CD4-positive, alpha-beta T cell (primary cell): ENCODE measurements around the gene IQCH. TPM values are rescaled to one million over a fixed set of nuclear protein-coding genes. Genes with fewer than 3 reads are reported as not detected.

Source experiments
- ATAC-seq: fragments of 200-7000 bp; cut with Tn5 transposase; one replicate; pipeline ENCODE4 v1.10.0; 2022; ENCODE audit warnings: mild to moderate bottlenecking; ENCODE audit not compliant: poor library complexity
- CTCF ChIA-PET: fragments of 350-600 bp; sonication (Branson Sonifier 250); formaldehyde crosslinking; loops from one replicate; lab custom pipeline; 2021; ENCODE audit warnings: antibody characterized with exemption, inconsistent platforms; lab: Charles Lee
- POLR2A ChIA-PET: fragments of 350-600 bp; sonication (Branson Sonifier 250); formaldehyde crosslinking; loops from one replicate; lab custom pipeline; 2021; ENCODE audit warnings: antibody characterized with exemption, inconsistent platforms; lab: Charles Lee
- DNase-seq, 14 experiments: peaks; one replicate each; pipeline ENCODE4 v3.0.0-alpha.2; 2013 to 2020; ENCODE audit warnings: mixed read lengths in 2 of 14
- H3K27ac ChIP-seq, 2 donors: one replicate each; pipeline versions ENCODE4 v1.5.1 to v1.7.0; 2013; ENCODE audit warnings: low read length in 2 of 2, low read depth in 1 of 2, mild to moderate bottlenecking in 1 of 2
- H3K27me3 ChIP-seq, 2 experiments: 1 replicate in 1 of 2; 2 replicates in 1 of 2; pipeline versions ENCODE4 v1.6.1 to v1.7.0; 2013; ENCODE audit warnings: low read length in 2 of 2, control low read depth in 1 of 2, mild to moderate bottlenecking in 1 of 2, moderate library complexity in 1 of 2; ENCODE audit not compliant: insufficient read depth in 2 of 2, control insufficient read depth in 1 of 2
- H3K36me3 ChIP-seq: one replicate; pipeline ENCODE4 v1.6.1; 2013; ENCODE audit warnings: low read length, control low read depth; ENCODE audit not compliant: insufficient read depth
- H3K4me1 ChIP-seq: one replicate; pipeline ENCODE4 v1.6.1; 2013; ENCODE audit warnings: low read length, control low read depth; ENCODE audit not compliant: insufficient read depth
- H3K4me3 ChIP-seq: one replicate; pipeline ENCODE4 v1.5.1; 2013; ENCODE audit warnings: mild to moderate bottlenecking, low read length, moderate library complexity
- H3K9me3 ChIP-seq, 2 experiments: 1 replicate in 1 of 2; 2 replicates in 1 of 2; pipeline versions ENCODE4 v1.6.1 to v1.7.0; 2013; ENCODE audit warnings: low read length in 2 of 2, mild to moderate bottlenecking in 2 of 2, control low read depth in 1 of 2, moderate library complexity in 1 of 2; ENCODE audit not compliant: control insufficient read depth in 1 of 2, insufficient read depth in 1 of 2
- H3K27ac Mint-ChIP-seq: one replicate; pipeline ENCODE4 v1.8.0; 2020; ENCODE audit warnings: mixed read lengths
- H3K27me3 Mint-ChIP-seq: one replicate; pipeline ENCODE4 v1.8.0; 2021; ENCODE audit warnings: mixed read lengths
- H3K36me3 Mint-ChIP-seq: one replicate; pipeline ENCODE4 v1.8.0; 2021; ENCODE audit warnings: low read depth, mixed read lengths
- H3K4me1 Mint-ChIP-seq: one replicate; pipeline ENCODE4 v1.8.0; 2021; ENCODE audit warnings: low read depth, mixed read lengths
- H3K4me3 Mint-ChIP-seq: one replicate; pipeline ENCODE4 v1.8.0; 2020; ENCODE audit warnings: mild to moderate bottlenecking, mixed read lengths
- H3K9me3 Mint-ChIP-seq: one replicate; pipeline ENCODE4 v1.8.0; 2020; ENCODE audit warnings: mixed read lengths
- CTCF ChIP-seq: fragments of 200-600 bp; IDR thresholded peaks from one replicate; pipeline ENCODE4 v1.8.0; 2022; ENCODE audit warnings: antibody characterized with exemption, mild to moderate bottlenecking
- intact Hi-C, 2 experiments: fragments of 100-400 bp; cut with DNase I in 1 of 2; cut with micrococcal nuclease in 1 of 2; formaldehyde crosslinking; loops; one replicate each; pipeline versions ENCODE4 v1.15.1 to v1.9.0; 2023 to 2025; cut with DNase I, micrococcal nuclease
- total RNA-seq, 174 experiments: library from RNA in 2 of 174; stranded (reverse) in 2 of 174; gene quantifications; one replicate each; pipeline ENCODE4 v1.2.3 and lab custom pipeline; 2021 to 2026

IQCH gene
- total RNA-seq, 2 experiments from 2014 or later: 0.85 to 1.3 TPM

- TF ChIP-seq CTCF: no peak
- no peak for DNase-seq
Measured at GRCh38 chr15:67400890-67401289, 146.3 kb downstream of the IQCH start.

GRCh38 chr15:67401336-67401735, 146.8 kb downstream of the IQCH start:
- ATAC-seq: no peak
- no peak for TF ChIP-seq CTCF
- ChIA-PET POLR2A (no interaction called here), CTCF (no interaction called here)
- Mint-ChIP-seq H3K36me3 (no peaks in the 10 kb centered on the region), H3K27ac (no peak overlapping the region), H3K27me3 (no peaks in the 10 kb centered on the region), H3K9me3 (no peaks in the 10 kb centered on the region), H3K4me3 (no peak overlapping the region), H3K4me1 (no peaks in the 10 kb centered on the region)
- Histone ChIP-seq H3K4me3 (no peak overlapping the region), H3K4me1 (no peaks in the 10 kb centered on the region), H3K27me3 (no peaks in the 10 kb centered on the region), H3K9me3 (no peaks in the 10 kb centered on the region), H3K36me3 (no peaks in the 10 kb centered on the region), H3K27ac (no peak overlapping the region)
- no peak for DNase-seq
- intact Hi-C loops: no loop called here

More at GRCh38 chr15:67400890-67401289, 146.3 kb downstream of the IQCH start:
- Histone ChIP-seq H3K27ac (no peak overlapping the region), H3K4me3 (no peak overlapping the region), H3K36me3 (no peaks in the 10 kb centered on the region), H3K4me1 (no peaks in the 10 kb centered on the region), H3K27me3 (no peaks in the 10 kb centered on the region), H3K9me3 (no peaks in the 10 kb centered on the region)
- H3K4me1 Mint-ChIP-seq: no peaks in the 10 kb centered on the region
- no peaks in the 10 kb centered on the region for H3K9me3 Mint-ChIP-seq
- H3K27ac Mint-ChIP-seq: no peak overlapping the region
- ChIA-PET CTCF (no interaction called here), POLR2A (no interaction called here)
- no peak for ATAC-seq
- intact Hi-C loops: no loop called here
- no peaks in the 10 kb centered on the region for H3K36me3 Mint-ChIP-seq
- H3K4me3 Mint-ChIP-seq: no peak overlapping the region
- no peaks in the 10 kb centered on the region for H3K27me3 Mint-ChIP-seq

- ATAC-seq (no peak), DNase-seq (no peak)
- Histone ChIP-seq H3K27me3 (no peaks in the 10 kb centered on the region), H3K9me3 (no peaks in the 10 kb centered on the region), H3K36me3 (no peaks in the 10 kb centered on the region), H3K27ac (no peak overlapping the region), H3K4me1 (no peaks in the 10 kb centered on the region), H3K4me3 (no peak overlapping the region)
- CTCF ChIA-PET: no interaction called here
- TF ChIP-seq CTCF: no peak
- POLR2A ChIA-PET: no interaction called here
- H3K4me1 Mint-ChIP-seq: no peaks in the 10 kb centered on the region
- no peak overlapping the region for H3K4me3 Mint-ChIP-seq
- intact Hi-C loops: no loop called here
- no peak overlapping the region for H3K27ac Mint-ChIP-seq
- H3K36me3 Mint-ChIP-seq: no peaks in the 10 kb centered on the region
- H3K27me3 Mint-ChIP-seq: no peaks in the 10 kb centered on the region
- no peaks in the 10 kb centered on the region for H3K9me3 Mint-ChIP-seq
Measured at GRCh38 chr15:67403428-67404154, 149.0 kb downstream of the IQCH start.
